Bronchial epithelial cell (primary cell): ENCODE results near the gene MCRIP2. TPM values are rescaled to one million over a fixed set of nuclear protein-coding genes. Genes with fewer than 3 reads are reported as not detected.

Experiments used
- DNase-seq: peaks from one replicate; pipeline ENCODE4 v3.0.0-alpha.2; 2010; ENCODE audit warnings: low read depth
- FAIRE-seq: peaks from 2 replicates; lab custom pipeline; 2011; peaks lifted over from hg19 to GRCh38; lab: Jason Lieb, UNC
- H3K27me3 ChIP-seq: 2 replicates; pipeline ENCODE4 v1.5.1; 2011; ENCODE audit warnings: low read length; ENCODE audit not compliant: control insufficient read depth, insufficient read depth
- H3K36me3 ChIP-seq: 2 replicates; pipeline ENCODE4 v1.5.1; 2011; ENCODE audit warnings: low read length; ENCODE audit not compliant: control insufficient read depth, insufficient read depth
- H3K4me3 ChIP-seq: 2 replicates; pipeline ENCODE4 v1.5.1; 2011; ENCODE audit warnings: mild to moderate bottlenecking, low read depth, low read length, control low read depth
- total RNA-seq: library from RNA; depleted of rRNA; stranded (reverse); fragments of >200 nt; gene quantifications from 2 replicates; pipeline ENCODE4 v1.2.1, GENCODE V29; 2014
- TF ChIP-seq, protein P1 (sequence below): IDR thresholded peaks from 2 replicates; pipeline ENCODE4 v1.5.1; 2011; ENCODE audit warnings: mild to moderate bottlenecking, moderate library complexity, low read length, control low read depth, inconsistent platforms; ENCODE audit not compliant: insufficient read depth, severe bottlenecking

Gene MCRIP2
- total RNA-seq, 1 donor from 2014 or later, result 45.0 TPM

DNA sequence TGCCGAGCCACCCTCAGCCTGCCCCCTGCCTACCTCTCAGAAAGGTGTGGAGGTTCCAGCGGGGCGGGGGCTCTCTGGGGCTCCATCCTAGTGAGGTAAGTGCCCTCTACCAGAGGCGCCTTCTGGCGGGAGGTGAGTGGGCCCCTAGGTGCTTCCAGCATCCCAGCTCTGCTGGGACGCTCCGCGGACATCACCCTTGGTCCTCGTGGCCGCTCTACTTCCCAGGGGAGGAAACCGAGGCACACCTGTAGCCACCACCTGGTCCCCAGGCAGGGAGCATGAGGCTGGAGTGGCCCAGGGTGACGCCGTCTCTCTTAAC is 1.4 kb downstream of the MCRIP2 start:
- Histone ChIP-seq H3K27me3 (no peaks in the 10 kb centered on the region), H3K36me3 (peaks cover 2% of the 10 kb centered on the region), H3K4me3 (peak overlapping the region; percentile 58)
- TF ChIP-seq, protein P1, sequence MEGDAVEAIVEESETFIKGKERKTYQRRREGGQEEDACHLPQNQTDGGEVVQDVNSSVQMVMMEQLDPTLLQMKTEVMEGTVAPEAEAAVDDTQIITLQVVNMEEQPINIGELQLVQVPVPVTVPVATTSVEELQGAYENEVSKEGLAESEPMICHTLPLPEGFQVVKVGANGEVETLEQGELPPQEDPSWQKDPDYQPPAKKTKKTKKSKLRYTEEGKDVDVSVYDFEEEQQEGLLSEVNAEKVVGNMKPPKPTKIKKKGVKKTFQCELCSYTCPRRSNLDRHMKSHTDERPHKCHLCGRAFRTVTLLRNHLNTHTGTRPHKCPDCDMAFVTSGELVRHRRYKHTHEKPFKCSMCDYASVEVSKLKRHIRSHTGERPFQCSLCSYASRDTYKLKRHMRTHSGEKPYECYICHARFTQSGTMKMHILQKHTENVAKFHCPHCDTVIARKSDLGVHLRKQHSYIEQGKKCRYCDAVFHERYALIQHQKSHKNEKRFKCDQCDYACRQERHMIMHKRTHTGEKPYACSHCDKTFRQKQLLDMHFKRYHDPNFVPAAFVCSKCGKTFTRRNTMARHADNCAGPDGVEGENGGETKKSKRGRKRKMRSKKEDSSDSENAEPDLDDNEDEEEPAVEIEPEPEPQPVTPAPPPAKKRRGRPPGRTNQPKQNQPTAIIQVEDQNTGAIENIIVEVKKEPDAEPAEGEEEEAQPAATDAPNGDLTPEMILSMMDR, result no peak
- DNase-seq (no peak), FAIRE-seq (no peak)

DNA sequence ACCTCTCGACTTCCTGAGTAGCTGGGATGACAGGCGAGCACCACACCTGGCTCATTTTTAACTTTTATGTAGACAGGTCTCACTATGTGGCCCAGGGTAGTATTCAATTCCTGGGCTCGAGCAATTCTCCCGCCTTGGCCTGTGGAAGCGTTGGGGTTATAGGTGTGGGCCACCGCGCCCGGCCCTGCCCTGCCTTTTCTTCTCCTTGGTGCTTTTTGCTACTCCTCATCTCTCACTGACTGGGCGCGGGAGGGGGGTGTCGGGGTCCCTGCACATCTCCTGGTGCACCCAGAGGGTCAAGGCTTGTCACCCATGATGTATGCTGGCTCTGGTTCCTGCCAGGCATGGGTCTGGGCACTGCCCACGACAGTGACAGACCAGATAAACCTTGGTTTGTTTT is 2.9 kb downstream of the MCRIP2 start:
- TF ChIP-seq, protein P1, result no peak
- Histone ChIP-seq H3K27me3 (no peaks in the 10 kb centered on the region), H3K4me3 (no peak overlapping the region), H3K36me3 (peaks cover 2% of the 10 kb centered on the region)
- DNase-seq, result no peak
- no peak for FAIRE-seq

DNA sequence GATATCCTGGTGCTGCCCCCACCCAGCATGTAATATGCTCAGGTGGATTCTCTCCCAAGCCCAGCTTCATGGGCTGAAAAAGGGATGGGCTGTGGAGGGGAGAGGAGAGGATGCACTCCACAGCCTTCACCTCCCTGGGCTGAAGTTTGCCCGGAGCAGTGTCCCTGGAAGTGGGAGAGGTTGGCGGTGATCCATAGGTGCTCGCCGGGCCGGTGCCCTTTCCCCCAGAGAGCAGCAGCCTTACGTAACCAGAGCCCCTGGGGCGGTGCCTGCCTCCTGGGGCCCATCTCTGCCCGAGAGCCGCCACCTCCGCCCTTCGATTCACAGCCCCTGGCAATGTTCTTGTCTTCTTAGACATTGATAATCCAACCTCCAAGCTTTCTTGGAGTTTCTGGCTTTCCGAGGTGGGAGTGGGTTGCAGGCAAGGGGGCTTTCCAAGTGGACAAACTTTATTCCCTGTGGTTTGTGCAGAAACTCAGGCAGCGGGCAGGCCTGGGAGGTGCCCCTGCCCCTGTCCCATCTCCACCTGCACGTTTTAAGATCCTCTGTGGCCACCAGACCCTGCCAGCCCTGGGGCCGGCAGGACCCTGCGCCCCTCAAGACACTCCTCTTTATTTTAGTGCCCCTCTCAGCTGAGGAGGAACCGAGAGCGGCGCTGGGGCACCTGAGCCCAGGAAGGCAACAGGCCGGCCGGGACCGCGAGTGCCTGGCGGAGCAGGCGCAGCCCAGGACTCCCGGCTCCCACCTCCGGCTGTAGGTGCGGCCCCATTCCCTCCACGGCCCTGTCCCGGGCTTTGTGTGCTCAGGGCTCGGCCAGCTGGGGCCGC is 4.4 kb downstream of the MCRIP2 start:
- TF ChIP-seq, protein P1, result no peak
- H3K36me3 ChIP-seq, result peaks cover 2% of the 10 kb centered on the region
- no peaks in the 10 kb centered on the region for H3K27me3 ChIP-seq
- FAIRE-seq, result no peak
- no peak for DNase-seq
- H3K4me3 ChIP-seq, result no peak overlapping the region

DNA sequence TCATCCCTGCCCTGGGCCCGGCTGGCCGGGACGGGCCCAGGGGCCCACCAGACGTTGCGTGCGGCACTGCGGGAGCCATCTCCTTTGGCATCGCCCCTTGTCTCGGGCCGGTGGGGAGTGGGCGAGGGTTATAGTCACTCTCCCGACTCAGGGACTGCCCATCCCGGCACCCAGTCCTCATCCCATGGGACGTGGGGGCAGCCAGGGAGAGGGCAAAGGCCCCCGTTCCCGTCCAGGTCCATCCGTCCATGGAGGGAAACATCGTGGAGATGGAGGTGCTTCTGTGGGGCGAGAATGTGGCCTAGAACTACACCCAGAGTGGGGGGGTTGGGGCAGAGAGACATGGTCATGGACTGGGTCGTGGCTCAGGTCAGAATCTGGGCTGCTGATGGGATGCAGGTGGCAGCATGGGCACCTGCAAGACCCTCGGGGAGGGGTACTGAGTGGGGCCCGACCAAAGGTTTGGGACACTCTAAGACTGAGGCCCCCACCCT is 5.1 kb downstream of the MCRIP2 start:
- TF ChIP-seq, protein P1, result no peak
- FAIRE-seq (no peak), DNase-seq (no peak)
- Histone ChIP-seq H3K4me3 (no peak overlapping the region), H3K36me3 (peaks cover 2% of the 10 kb centered on the region), H3K27me3 (no peaks in the 10 kb centered on the region)

DNA sequence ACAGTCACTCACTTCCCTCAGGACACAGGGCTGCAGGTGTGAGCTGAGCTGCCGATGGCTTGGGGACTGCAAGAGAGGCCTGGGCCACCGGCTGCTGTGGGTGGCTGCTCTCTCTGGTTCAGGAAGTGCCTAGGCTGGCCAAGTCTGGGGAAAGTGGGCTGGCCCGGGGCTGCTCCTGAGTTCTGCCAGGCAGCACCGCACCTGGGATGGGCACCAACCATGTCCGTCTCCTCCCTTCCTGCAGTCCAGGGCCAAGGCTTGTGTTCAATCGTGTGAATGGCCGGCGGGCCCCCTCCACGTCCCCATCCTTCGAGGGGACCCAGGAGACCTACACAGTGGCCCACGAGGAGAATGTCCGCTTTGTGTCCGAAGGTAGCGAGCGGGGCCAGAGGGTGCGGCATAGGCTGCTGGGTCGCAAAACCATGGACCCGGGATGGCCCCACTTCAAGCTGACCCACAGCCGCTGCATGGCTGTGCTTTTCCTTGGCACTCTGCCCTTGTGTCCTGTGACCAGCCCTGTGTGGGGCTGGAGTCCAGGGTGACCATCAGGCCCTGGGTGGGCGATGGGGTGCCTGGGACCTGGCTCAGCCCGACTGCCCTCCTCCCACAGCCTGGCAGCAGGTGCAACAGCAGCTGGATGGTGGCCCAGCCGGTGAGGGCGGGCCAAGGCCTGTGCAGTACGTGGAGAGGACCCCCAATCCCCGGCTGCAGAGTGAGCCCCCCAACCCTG is 5.7 kb downstream of the MCRIP2 start:
- FAIRE-seq (no peak), DNase-seq (no peak)
- Histone ChIP-seq H3K4me3 (no peak overlapping the region), H3K27me3 (no peaks in the 10 kb centered on the region), H3K36me3 (peaks cover 2% of the 10 kb centered on the region)
- TF ChIP-seq, protein P1, result no peak
